IPS-15b (cell line): ENCODE data around the gene ATG9B.

Source experiments
- H3K27me3 ChIP-seq: one replicate; pipeline ENCODE4 v1.6.1; 2013; ENCODE audit warnings: low read length; ENCODE audit not compliant: control insufficient read depth, insufficient read depth
- H3K36me3 ChIP-seq: one replicate; pipeline ENCODE4 v1.6.1; 2013; ENCODE audit warnings: low read length; ENCODE audit not compliant: control insufficient read depth, insufficient read depth
- H3K4me1 ChIP-seq: one replicate; pipeline ENCODE4 v1.6.1; 2013; ENCODE audit warnings: mild to moderate bottlenecking, low read length; ENCODE audit not compliant: control insufficient read depth, insufficient read depth
- H3K4me3 ChIP-seq: one replicate; pipeline ENCODE4 v1.5.1; 2013; ENCODE audit warnings: low read depth, low read length
- H3K9ac ChIP-seq: one replicate; pipeline ENCODE4 v1.6.1; 2013; ENCODE audit warnings: low read depth, mild to moderate bottlenecking, low read length
- H3K9me3 ChIP-seq: one replicate; pipeline ENCODE4 v1.6.1; 2013; ENCODE audit warnings: mild to moderate bottlenecking, low read length; ENCODE audit not compliant: control insufficient read depth, insufficient read depth

The ATG9B gene

GRCh38 chr7:151024435-151025056, at the start of gene ATG9B:
TSS of gene ATG9B (minus strand) at chr7:151024494. CDS start at chr7:151024423, 71 bp downstream.
- Histone ChIP-seq H3K9me3 (no peaks in the 10 kb centered on the region), H3K4me1 (peaks cover 10% of the 10 kb centered on the region), H3K4me3 (no peak within 1 kb of the TSS), H3K36me3 (no peaks in the 10 kb centered on the region), H3K27me3 (peaks cover 26% of the 10 kb centered on the region), H3K9ac (no peak within 1 kb of the TSS)

- Histone ChIP-seq H3K4me1 (peaks cover 2% of the 10 kb centered on the region), H3K9me3 (no peaks in the 10 kb centered on the region), H3K4me3 (no peak overlapping the region), H3K9ac (no peak overlapping the region), H3K36me3 (peaks cover 54% of the 10 kb centered on the region), H3K27me3 (no peaks in the 10 kb centered on the region)
These were observed 49.7 kb upstream of the ATG9B start for GRCh38 chr7:151073990-151074389.

- H3K36me3 ChIP-seq = peaks cover 62% of the 10 kb centered on the region
- no peak overlapping the region for H3K9ac ChIP-seq
- H3K9me3 ChIP-seq = no peaks in the 10 kb centered on the region
- H3K27me3 ChIP-seq = no peaks in the 10 kb centered on the region
- no peaks in the 10 kb centered on the region for H3K4me1 ChIP-seq
- no peak overlapping the region for H3K4me3 ChIP-seq
These were observed 47.0 kb upstream of the ATG9B start for GRCh38 chr7:151071032-151071866.

GRCh38 chr7:151070574-151070960, 46.3 kb upstream of the ATG9B start:
- Histone ChIP-seq H3K9me3 (no peaks in the 10 kb centered on the region), H3K4me3 (no peak overlapping the region), H3K9ac (no peak overlapping the region), H3K27me3 (no peaks in the 10 kb centered on the region), H3K36me3 (peaks cover 60% of the 10 kb centered on the region), H3K4me1 (no peaks in the 10 kb centered on the region)

- no peaks in the 10 kb centered on the region for H3K4me1 ChIP-seq
- H3K9me3 ChIP-seq = no peaks in the 10 kb centered on the region
- no peak overlapping the region for H3K4me3 ChIP-seq
- peaks cover 58% of the 10 kb centered on the region for H3K36me3 ChIP-seq
- no peak overlapping the region for H3K9ac ChIP-seq
- no peaks in the 10 kb centered on the region for H3K27me3 ChIP-seq
These were observed 45.7 kb upstream of the ATG9B start for GRCh38 chr7:151069841-151070573.

GRCh38 chr7:151068069-151068773, 43.9 kb upstream of the ATG9B start:
- no peak overlapping the region for H3K9ac ChIP-seq
- H3K27me3 ChIP-seq = no peaks in the 10 kb centered on the region
- no peaks in the 10 kb centered on the region for H3K9me3 ChIP-seq
- peaks cover 3% of the 10 kb centered on the region for H3K4me1 ChIP-seq
- no peak overlapping the region for H3K4me3 ChIP-seq
- peaks cover 50% of the 10 kb centered on the region for H3K36me3 ChIP-seq

- Histone ChIP-seq H3K27me3 (no peaks in the 10 kb centered on the region), H3K4me3 (no peak overlapping the region), H3K36me3 (peaks cover 42% of the 10 kb centered on the region), H3K4me1 (peaks cover 3% of the 10 kb centered on the region), H3K9me3 (no peaks in the 10 kb centered on the region), H3K9ac (no peak overlapping the region)
These were observed 42.1 kb upstream of the ATG9B start for GRCh38 chr7:151066273-151066974.

GRCh38 chr7:151065516-151065915, 41.2 kb upstream of the ATG9B start:
- Histone ChIP-seq H3K27me3 (peaks cover 4% of the 10 kb centered on the region), H3K9ac (no peak overlapping the region), H3K9me3 (no peaks in the 10 kb centered on the region), H3K4me1 (peaks cover 3% of the 10 kb centered on the region), H3K4me3 (no peak overlapping the region), H3K36me3 (peaks cover 35% of the 10 kb centered on the region)

GRCh38 chr7:151064993-151065392, 40.7 kb upstream of the ATG9B start:
- Histone ChIP-seq H3K4me1 (peaks cover 3% of the 10 kb centered on the region), H3K27me3 (peaks cover 4% of the 10 kb centered on the region), H3K4me3 (no peak overlapping the region), H3K9ac (no peak overlapping the region), H3K36me3 (peaks cover 30% of the 10 kb centered on the region), H3K9me3 (no peaks in the 10 kb centered on the region)

- H3K9ac ChIP-seq = no peak overlapping the region
- no peaks in the 10 kb centered on the region for H3K9me3 ChIP-seq
These were observed 40.2 kb upstream of the ATG9B start for GRCh38 chr7:151064454-151064853.

GRCh38 chr7:151063212-151063561, 38.9 kb upstream of the ATG9B start:
- peaks cover 6% of the 10 kb centered on the region for H3K27me3 ChIP-seq
- peaks cover 22% of the 10 kb centered on the region for H3K36me3 ChIP-seq
- H3K4me3 ChIP-seq = peak overlapping the region; percentile 42
- no peaks in the 10 kb centered on the region for H3K9me3 ChIP-seq
- H3K9ac ChIP-seq = no peak overlapping the region
- H3K4me1 ChIP-seq = peaks cover 3% of the 10 kb centered on the region

More at GRCh38 chr7:151064454-151064853, 40.2 kb upstream of the ATG9B start:
- no peak overlapping the region for H3K4me3 ChIP-seq
- peaks cover 3% of the 10 kb centered on the region for H3K4me1 ChIP-seq
- H3K27me3 ChIP-seq = peaks cover 4% of the 10 kb centered on the region
- H3K36me3 ChIP-seq = peaks cover 25% of the 10 kb centered on the region
